Esophagus squamous epithelium (tissue), 4 donors: ENCODE measurements around the gene ABCB8.

Experiments used
- POLR2A ChIP-seq, 4 donors: fragments of 450-650 bp; IDR thresholded peaks; one replicate each; pipeline ENCODE4 v1.6.1; 2017; ENCODE audit warnings: antibody characterized with exemption in 4 of 4, mild to moderate bottlenecking in 4 of 4, moderate library complexity in 3 of 4
- TF ChIP-seq, protein P1 (sequence below), 6 experiments: fragments of 450-650 bp in 4 of 6; fragments of 200-600 bp in 2 of 6; sonication (generic) in 2 of 6; IDR thresholded peaks; one replicate each; pipeline ENCODE4 v1.5.1; 2016 to 2019; ENCODE audit warnings: antibody characterized with exemption in 6 of 6, mild to moderate bottlenecking in 4 of 6, moderate library complexity in 4 of 6

DNA sequence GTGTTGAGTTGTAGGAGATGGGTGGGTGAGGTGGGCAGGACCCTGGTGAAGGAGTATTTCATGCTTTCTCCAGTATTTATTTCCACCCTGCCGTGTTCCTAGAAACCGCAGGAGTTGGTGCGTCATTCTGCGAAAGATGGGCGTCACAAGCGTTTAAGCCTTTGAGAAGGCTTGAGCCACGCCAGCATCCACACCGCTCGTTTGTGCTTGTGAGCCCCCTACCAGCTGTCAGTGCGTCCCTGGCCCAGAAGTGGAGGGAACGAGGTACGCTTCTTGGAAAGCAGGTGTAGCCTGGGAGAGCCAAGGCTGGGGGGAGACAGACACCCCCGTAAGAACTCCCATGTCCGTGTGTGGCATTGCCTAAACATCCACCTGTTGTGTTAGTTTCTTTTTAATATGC is 63.7 kb downstream of the ABCB8 start:
- TF ChIP-seq, protein P1, sequence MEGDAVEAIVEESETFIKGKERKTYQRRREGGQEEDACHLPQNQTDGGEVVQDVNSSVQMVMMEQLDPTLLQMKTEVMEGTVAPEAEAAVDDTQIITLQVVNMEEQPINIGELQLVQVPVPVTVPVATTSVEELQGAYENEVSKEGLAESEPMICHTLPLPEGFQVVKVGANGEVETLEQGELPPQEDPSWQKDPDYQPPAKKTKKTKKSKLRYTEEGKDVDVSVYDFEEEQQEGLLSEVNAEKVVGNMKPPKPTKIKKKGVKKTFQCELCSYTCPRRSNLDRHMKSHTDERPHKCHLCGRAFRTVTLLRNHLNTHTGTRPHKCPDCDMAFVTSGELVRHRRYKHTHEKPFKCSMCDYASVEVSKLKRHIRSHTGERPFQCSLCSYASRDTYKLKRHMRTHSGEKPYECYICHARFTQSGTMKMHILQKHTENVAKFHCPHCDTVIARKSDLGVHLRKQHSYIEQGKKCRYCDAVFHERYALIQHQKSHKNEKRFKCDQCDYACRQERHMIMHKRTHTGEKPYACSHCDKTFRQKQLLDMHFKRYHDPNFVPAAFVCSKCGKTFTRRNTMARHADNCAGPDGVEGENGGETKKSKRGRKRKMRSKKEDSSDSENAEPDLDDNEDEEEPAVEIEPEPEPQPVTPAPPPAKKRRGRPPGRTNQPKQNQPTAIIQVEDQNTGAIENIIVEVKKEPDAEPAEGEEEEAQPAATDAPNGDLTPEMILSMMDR (IDR thresholded peaks at IDR 0.05) = no peak
- no peak for TF ChIP-seq POLR2A (IDR thresholded peaks at IDR 0.05)
